K562 (cell line): ENCODE measurements around the gene CTDSPL2. TPM values are rescaled to one million over a fixed set of nuclear protein-coding genes. Genes with fewer than 3 reads are reported as not detected.

Experiments used
- CHD7 ChIP-seq: fragments of 200-600 bp; sonication (generic); IDR thresholded peaks from one replicate; pipeline ENCODE4 v1.6.1; 2012; ENCODE audit warnings: mild to moderate bottlenecking, low read depth, low read length, inconsistent platforms
- DNMT1 ChIP-seq: fragments of 450-650 bp; IDR thresholded peaks from 2 replicates; pipeline ENCODE4 v1.6.1; 2016; ENCODE audit warnings: antibody characterized with exemption, mild to moderate bottlenecking
- JUNB ChIP-seq: fragments of 450-650 bp; formaldehyde crosslinking; conservative IDR thresholded peaks from 2 replicates; pipeline ENCODE4 v1.4.0; 2020; ENCODE audit warnings: mild to moderate bottlenecking
- LCOR ChIP-seq: sonication (generic); formaldehyde crosslinking; IDR thresholded peaks from 2 replicates; pipeline ENCODE4 v1.8.0; 2022; ENCODE audit warnings: mild to moderate bottlenecking, missing genetic modification reagents
- NONO ChIP-seq, 2 experiments: fragments of 200-400 bp in 1 of 2; fragments of 450-650 bp in 1 of 2; formaldehyde crosslinking in 1 of 2; IDR thresholded peaks; 2 replicates each; pipeline ENCODE4 v1.6.1; 2017; ENCODE audit warnings: low read depth in 2 of 2, mild to moderate bottlenecking in 2 of 2, moderate library complexity in 2 of 2, low read length in 1 of 2
- RFX7 ChIP-seq: fragments of 250-450 bp; sonication (Bioruptor Pico); IDR thresholded peaks from 2 replicates; pipeline ENCODE4 v1.5.1; 2021; ENCODE audit warnings: mild to moderate bottlenecking
- SMAD1 ChIP-seq: fragments of 150-350 bp; IDR thresholded peaks from 2 replicates; pipeline ENCODE4 v1.6.1; 2014; ENCODE audit warnings: low read length, low read depth; ENCODE audit not compliant: partially characterized antibody
- SPI1 ChIP-seq: IDR thresholded peaks from 2 replicates; pipeline ENCODE4 v1.6.1; 2011; ENCODE audit warnings: low read depth, low read length, control low read depth, borderline replicate concordance
- TEAD4 ChIP-seq, 2 experiments: sonication (generic) in 1 of 2; formaldehyde crosslinking in 1 of 2; IDR thresholded peaks; 2 replicates each; pipeline versions ENCODE4 v1.6.1 to v1.8.0; 2012 to 2022; ENCODE audit warnings: borderline replicate concordance in 1 of 2, inconsistent platforms in 1 of 2, low read length in 1 of 2, mild to moderate bottlenecking in 1 of 2, missing genetic modification reagents in 1 of 2
- TRIM28 ChIP-seq: fragments of 450-650 bp; IDR thresholded peaks from 2 replicates; pipeline ENCODE4 v1.6.1; 2017
- ZZZ3 ChIP-seq: fragments of 450-650 bp; IDR thresholded peaks from 2 replicates; pipeline ENCODE4 v1.6.1; 2016; ENCODE audit warnings: antibody characterized with exemption, mild to moderate bottlenecking, moderate library complexity
- polyA plus RNA-seq, 8 experiments: library from polyadenylated mRNA; depleted of rRNA in 4 of 8; stranded (reverse) in 5 of 8; unstranded in 3 of 8; fragments of >200 nt; fragmentation: Nextera tagmentation in 2 of 8; fragmentation: Illumina TruSeq in 1 of 8; extraction: Ambion mirVana in 2 of 8; extraction: Trizol in 1 of 8; gene quantifications; 2 replicates each; pipeline versions ENCODE4 v1.2.1 to v1.2.3, GENCODE V29; 2011 to 2014; ENCODE audit warnings: inconsistent platforms in 1 of 8, missing spikeins in 1 of 8
- total RNA-seq, 7 experiments: library from RNA; depleted of rRNA in 6 of 7; stranded (reverse); fragments of >200 nt in 6 of 7; fragmentation: Illumina TruSeq in 2 of 7; extraction: Trizol in 2 of 7; gene quantifications; 2 replicates each; pipeline versions ENCODE4 v1.2.1 to v1.2.3, GENCODE V29; 2011 to 2021; ENCODE audit warnings: low replicate concordance in 1 of 7
- TF ChIP-seq, protein P1 (sequence below): fragments of 250-450 bp; sonication (Bioruptor Pico); IDR thresholded peaks from 2 replicates; pipeline ENCODE4 v1.4.0; 2020; ENCODE audit warnings: mild to moderate bottlenecking

The CTDSPL2 gene
- total and polyA plus RNA-seq, 9 of the 15 experiments (the other 6 are each of a cell fraction or from before 2014, with no cell fraction given), result 16.8 to 79.0 (median 53.1) TPM

- TF ChIP-seq JUNB (CRISPR knock-in tag) (no peak), LCOR (CRISPR knock-in tag) (peak; percentile 89), ZZZ3 (peak; percentile 91; the same call in 1 of the 2 replicates), SPI1 (no peak), SMAD1 (peak; percentile 69), DNMT1 (no peak), TEAD4 (IDR thresholded peaks at IDR 0.05; ENCODE audit: low read length) (peak; percentile 79), TEAD4 (CRISPR knock-in tag; IDR thresholded peaks at IDR 0.05; ENCODE audit: borderline replicate concordance) (peak; percentile 92), CHD7 (no peak), RFX7 (CRISPR knock-in tag) (no peak), NONO (IDR thresholded peaks at IDR 0.05; ENCODE audit: low read depth in 2 of 2, low read length in 1 of 2) (no peak), TRIM28 (peak; percentile 64; the same call in 1 of the 2 replicates)
- TF ChIP-seq, protein P1, sequence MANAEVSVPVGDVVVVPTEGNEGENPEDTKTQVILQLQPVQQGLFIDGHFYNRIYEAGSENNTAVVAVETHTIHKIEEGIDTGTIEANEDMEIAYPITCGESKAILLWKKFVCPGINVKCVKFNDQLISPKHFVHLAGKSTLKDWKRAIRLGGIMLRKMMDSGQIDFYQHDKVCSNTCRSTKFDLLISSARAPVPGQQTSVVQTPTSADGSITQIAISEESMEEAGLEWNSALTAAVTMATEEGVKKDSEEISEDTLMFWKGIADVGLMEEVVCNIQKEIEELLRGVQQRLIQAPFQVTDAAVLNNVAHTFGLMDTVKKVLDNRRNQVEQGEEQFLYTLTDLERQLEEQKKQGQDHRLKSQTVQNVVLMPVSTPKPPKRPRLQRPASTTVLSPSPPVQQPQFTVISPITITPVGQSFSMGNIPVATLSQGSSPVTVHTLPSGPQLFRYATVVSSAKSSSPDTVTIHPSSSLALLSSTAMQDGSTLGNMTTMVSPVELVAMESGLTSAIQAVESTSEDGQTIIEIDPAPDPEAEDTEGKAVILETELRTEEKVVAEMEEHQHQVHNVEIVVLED, result peak; percentile 44; the same call in 1 of the 2 replicates
Observed at GRCh38 chr15:44426975-44427755, at the start of gene CTDSPL2 (continued).
